Neural progenitor cell (in vitro differentiated cells): ENCODE results near the gene PEAK3.

Source experiments
- EZH2 ChIP-seq: fragments of 200-600 bp; sonication (generic); IDR thresholded peaks from 2 replicates; pipeline ENCODE4 v1.6.1; 2017; ENCODE audit warnings: antibody characterized with exemption, mild to moderate bottlenecking, moderate library complexity
- TF ChIP-seq, protein P1 (sequence below): fragments of 200-600 bp; sonication (generic); IDR thresholded peaks from 2 replicates; pipeline ENCODE4 v1.5.1; 2017; ENCODE audit warnings: antibody characterized with exemption, mild to moderate bottlenecking

GRCh38 chr19:2290441-2291184, 8.6 kb upstream of the PEAK3 start:
- TF ChIP-seq, protein P1, sequence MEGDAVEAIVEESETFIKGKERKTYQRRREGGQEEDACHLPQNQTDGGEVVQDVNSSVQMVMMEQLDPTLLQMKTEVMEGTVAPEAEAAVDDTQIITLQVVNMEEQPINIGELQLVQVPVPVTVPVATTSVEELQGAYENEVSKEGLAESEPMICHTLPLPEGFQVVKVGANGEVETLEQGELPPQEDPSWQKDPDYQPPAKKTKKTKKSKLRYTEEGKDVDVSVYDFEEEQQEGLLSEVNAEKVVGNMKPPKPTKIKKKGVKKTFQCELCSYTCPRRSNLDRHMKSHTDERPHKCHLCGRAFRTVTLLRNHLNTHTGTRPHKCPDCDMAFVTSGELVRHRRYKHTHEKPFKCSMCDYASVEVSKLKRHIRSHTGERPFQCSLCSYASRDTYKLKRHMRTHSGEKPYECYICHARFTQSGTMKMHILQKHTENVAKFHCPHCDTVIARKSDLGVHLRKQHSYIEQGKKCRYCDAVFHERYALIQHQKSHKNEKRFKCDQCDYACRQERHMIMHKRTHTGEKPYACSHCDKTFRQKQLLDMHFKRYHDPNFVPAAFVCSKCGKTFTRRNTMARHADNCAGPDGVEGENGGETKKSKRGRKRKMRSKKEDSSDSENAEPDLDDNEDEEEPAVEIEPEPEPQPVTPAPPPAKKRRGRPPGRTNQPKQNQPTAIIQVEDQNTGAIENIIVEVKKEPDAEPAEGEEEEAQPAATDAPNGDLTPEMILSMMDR = no peak
- peak; percentile 99 for TF ChIP-seq EZH2
